A549 (cell line): Measurements from ENCODE around the gene AFG1L. TPM values are rescaled to one million over a fixed set of nuclear protein-coding genes. Genes with fewer than 3 reads are reported as not detected.
"Not testable (repeated sequence)": the region's sequence is repeated elsewhere in the genome, so short reads cannot be mapped to it uniquely, and the experiment has no call there.

ENCODE experiments used
- ATAC-seq, 2 experiments: fragments of 200-7000 bp in 1 of 2; fragments of >200 bp in 1 of 2; cut with Nextera tagmentation in 1 of 2; cut with Tn5 transposase in 1 of 2; 3 replicates each; pipeline versions ENCODE4 v1.8.0 to v1.9.1; 2018 to 2020; ENCODE audit warnings: mild to moderate bottlenecking in 1 of 2, moderate library complexity in 1 of 2
- CTCF ChIA-PET: fragments of 300-600 bp; sonication (Branson Sonifier 250); formaldehyde crosslinking; extraction: SDS; loops from one replicate; lab custom pipeline; 2021; ENCODE audit warnings: antibody characterized with exemption, inconsistent platforms; lab: Yijun Ruan, JAX
- POLR2A ChIA-PET: fragments of 350-600 bp; formaldehyde crosslinking; extraction: SDS; loops from one replicate; lab custom pipeline; 2021; ENCODE audit warnings: antibody characterized with exemption, inconsistent platforms; lab: Yijun Ruan, JAX
- DNase-seq, 2 experiments: peaks; one replicate each; pipeline versions ENCODE4 v3.0.0 to v3.0.0-alpha.2; 2011 to 2016; ENCODE audit warnings: low read depth in 1 of 2, low spot score in 1 of 2
- FAIRE-seq: peaks from 2 replicates; lab custom pipeline; 2011; peaks lifted over from hg19 to GRCh38; lab: Jason Lieb, UNC
- H3K27ac ChIP-seq, 2 experiments: fragments of >200 bp; sonication (Bioruptor Twin); formaldehyde crosslinking; 3 replicates each; pipeline ENCODE4 v1.5.1; 2016 to 2017
- H3K4me1 ChIP-seq: fragments of >200 bp; sonication (Bioruptor Twin); formaldehyde crosslinking; 3 replicates; pipeline ENCODE4 v1.6.1; 2016
- H3K4me2 ChIP-seq: fragments of >200 bp; sonication (Bioruptor Twin); formaldehyde crosslinking; 3 replicates; pipeline ENCODE4 v1.6.1; 2016
- H3K4me3 ChIP-seq: fragments of >200 bp; sonication (Bioruptor Twin); formaldehyde crosslinking; 3 replicates; pipeline ENCODE4 v1.5.1; 2016
- H3K9me3 ChIP-seq: fragments of >200 bp; sonication (Bioruptor Twin); formaldehyde crosslinking; 3 replicates; pipeline ENCODE4 v1.6.1; 2016
- BHLHE40 ChIP-seq: IDR thresholded peaks from 2 replicates; pipeline ENCODE4 v1.6.1; 2012; ENCODE audit warnings: low read depth, low read length, inconsistent platforms
- CHD2 ChIP-seq: fragments of 150-350 bp; IDR thresholded peaks from 2 replicates; pipeline ENCODE4 v1.6.1; 2014; ENCODE audit warnings: low read length; ENCODE audit not compliant: partially characterized antibody
- FOSL2 ChIP-seq, 2 experiments: fragments of 450-650 bp in 1 of 2; fragments of >200 bp in 1 of 2; sonication (Bioruptor Twin) in 1 of 2; formaldehyde crosslinking; IDR thresholded peaks; 2 replicates each; pipeline versions ENCODE4 v1.5.0 to v1.6.1; 2016 to 2020; ENCODE audit warnings: mild to moderate bottlenecking in 1 of 2, moderate library complexity in 1 of 2
- FOXS1 ChIP-seq: fragments of 250-450 bp; sonication (Bioruptor Pico); IDR thresholded peaks from 2 replicates; pipeline ENCODE4 v1.5.0; 2020; ENCODE audit warnings: mild to moderate bottlenecking, moderate library complexity
- HDAC2 ChIP-seq: fragments of 200-600 bp; sonication (generic); IDR thresholded peaks from 2 replicates; pipeline ENCODE4 v1.6.1; 2016
- HOXB13 ChIP-seq: fragments of 250-450 bp; sonication (Bioruptor Pico); IDR thresholded peaks from 2 replicates; pipeline ENCODE4 v1.5.0; 2020; ENCODE audit warnings: low read depth, mild to moderate bottlenecking, moderate library complexity
- KDM5A ChIP-seq: fragments of 200-600 bp; sonication (generic); IDR thresholded peaks from 2 replicates; pipeline ENCODE4 v1.6.1; 2016; ENCODE audit warnings: antibody characterized with exemption, mild to moderate bottlenecking
- MAZ ChIP-seq: fragments of 150-350 bp; IDR thresholded peaks from 2 replicates; pipeline ENCODE4 v1.6.1; 2014; ENCODE audit warnings: antibody characterized with exemption, low read depth, low read length, borderline replicate concordance
- NFE2L2 ChIP-seq: fragments of 150-350 bp; conservative IDR thresholded peaks from 2 replicates; pipeline ENCODE4 v1.6.1; 2014; ENCODE audit warnings: low read length
- NPAS2 ChIP-seq: fragments of 250-450 bp; sonication (Bioruptor Pico); IDR thresholded peaks from 2 replicates; pipeline ENCODE4 v1.8.0; 2022; ENCODE audit warnings: mild to moderate bottlenecking, moderate library complexity, borderline replicate concordance
- POLR2A ChIP-seq: IDR thresholded peaks from 2 replicates; pipeline ENCODE4 v1.6.1; 2012; ENCODE audit warnings: mild to moderate bottlenecking, low read length
- RFX5 ChIP-seq: fragments of 450-650 bp; IDR thresholded peaks from 2 replicates; pipeline ENCODE4 v1.7.1; 2014; ENCODE audit warnings: antibody characterized with exemption, mild to moderate bottlenecking, moderate library complexity
- TFCP2L1 ChIP-seq: fragments of 250-450 bp; sonication (Bioruptor Pico); IDR thresholded peaks from 2 replicates; pipeline ENCODE4 v1.5.0; 2021; ENCODE audit warnings: mild to moderate bottlenecking
- ZC3H11A ChIP-seq: fragments of 450-650 bp; IDR thresholded peaks from 2 replicates; pipeline ENCODE4 v1.6.1; 2014; ENCODE audit warnings: antibody characterized with exemption, mild to moderate bottlenecking
- ZSCAN20 ChIP-seq: fragments of 250-450 bp; sonication (Bioruptor Pico); IDR thresholded peaks from 2 replicates; pipeline ENCODE4 v1.8.0; 2022; ENCODE audit warnings: mild to moderate bottlenecking, moderate library complexity
- WGBS: methylation state at CpG from one replicate; pipeline ENCODE4 v1.1.6; 2017; ENCODE audit errors: missing lambda C conversion rate; 5-methylcytosine and 5-hydroxymethylcytosine counted together
- polyA plus RNA-seq, 4 experiments: library from polyadenylated mRNA; depleted of rRNA in 3 of 4; stranded (reverse); fragments of >200 nt; fragmentation: RNase III in 1 of 4; extraction: RNeasy Plus Mini Kit Qiagen cat#74134 plus additional on column Dnase treatment in 1 of 4; gene quantifications; 2 replicates in 3 of 4; 3 replicates in 1 of 4; pipeline ENCODE4 v1.2.3, GENCODE V29; 2011 to 2017
- TF ChIP-seq, protein P1 (sequence below): fragments of >200 bp; sonication (Bioruptor Twin); formaldehyde crosslinking; IDR thresholded peaks from 3 replicates; pipeline ENCODE4 v1.5.1; 2016

AFG1L gene
- polyA plus RNA-seq, 2 of the 4 experiments (the other 2 are of a cell fraction): 1.3 to 2.3 TPM

DNA sequence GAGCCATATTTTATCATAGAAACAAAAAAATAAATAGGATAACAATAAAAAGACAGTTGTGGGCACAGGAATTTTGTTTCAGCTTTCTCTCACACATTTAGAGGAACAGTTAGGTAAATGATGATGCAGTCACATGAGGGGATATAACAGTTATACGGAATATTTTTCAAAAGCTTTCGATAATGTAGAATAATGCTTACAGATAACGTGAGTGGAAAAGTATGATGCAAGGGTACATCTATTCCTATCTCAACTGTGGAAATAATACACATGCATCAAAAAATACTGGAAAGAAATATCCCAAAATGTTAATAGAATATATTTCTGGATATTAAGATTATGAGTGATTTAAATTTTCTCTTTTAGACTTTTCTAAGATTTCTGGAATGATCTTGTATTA lies 114.0 kb downstream of the AFG1L start:
- no peak for FAIRE-seq
- TF ChIP-seq RFX5 (no peak), ZSCAN20 (no peak)
- Histone ChIP-seq H3K4me3 (no peak overlapping the region), H3K9me3 (peaks cover 5% of the 10 kb centered on the region; the same call in 1 of the 3 replicates), H3K4me1 (no peaks in the 10 kb centered on the region), H3K27ac (no peak overlapping the region), H3K4me2 (no peak overlapping the region)
- ChIA-PET CTCF (no interaction called here), POLR2A (no interaction called here)
- no peak for DNase-seq
- no peak for ATAC-seq
- 72% methylated on average over 3 of the region's 3 CpGs for WGBS

DNA sequence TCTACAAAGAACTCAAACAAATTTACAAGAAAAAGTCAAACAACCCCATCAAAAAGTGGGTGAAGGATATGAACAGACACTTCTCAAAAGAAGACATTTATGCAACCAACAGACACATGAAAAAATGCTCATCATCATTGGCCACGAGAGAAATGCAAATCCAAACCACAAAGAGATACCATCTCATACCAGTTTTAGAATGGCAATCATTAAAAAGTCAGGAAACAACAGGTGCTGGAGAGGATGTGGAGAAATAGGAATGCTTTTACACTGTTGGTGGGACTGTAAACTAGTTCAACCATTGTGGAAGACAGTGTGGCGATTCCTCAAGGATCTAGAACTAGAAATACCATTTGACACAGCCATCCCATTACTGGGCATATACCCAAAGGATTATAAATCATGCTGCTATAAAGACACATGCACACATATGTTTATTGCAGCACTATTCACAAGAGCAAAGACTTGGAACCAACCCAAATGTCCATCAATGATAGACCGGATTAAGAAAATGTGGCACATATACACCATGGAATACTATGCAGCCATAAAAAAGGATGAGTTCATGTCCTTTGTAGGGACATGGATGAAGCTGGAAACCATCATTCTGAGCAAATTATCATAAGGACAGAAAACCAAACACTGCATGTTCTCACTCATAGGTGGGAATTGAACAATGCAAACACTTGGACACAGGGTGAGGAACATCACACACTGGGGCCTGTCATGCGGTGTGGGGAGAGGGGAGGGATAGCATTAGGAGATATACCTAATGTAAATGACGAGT lies 121.4 kb downstream of the AFG1L start:
- DNase-seq, H3K27ac ChIP-seq, ATAC-seq, H3K4me2 ChIP-seq, H3K4me1 ChIP-seq, POLR2A ChIA-PET, H3K4me3 ChIP-seq, CTCF ChIA-PET, H3K9me3 ChIP-seq, FAIRE-seq: not testable (repeated sequence)
- 52% methylated on average over 5 of the region's 5 CpGs for WGBS

DNA sequence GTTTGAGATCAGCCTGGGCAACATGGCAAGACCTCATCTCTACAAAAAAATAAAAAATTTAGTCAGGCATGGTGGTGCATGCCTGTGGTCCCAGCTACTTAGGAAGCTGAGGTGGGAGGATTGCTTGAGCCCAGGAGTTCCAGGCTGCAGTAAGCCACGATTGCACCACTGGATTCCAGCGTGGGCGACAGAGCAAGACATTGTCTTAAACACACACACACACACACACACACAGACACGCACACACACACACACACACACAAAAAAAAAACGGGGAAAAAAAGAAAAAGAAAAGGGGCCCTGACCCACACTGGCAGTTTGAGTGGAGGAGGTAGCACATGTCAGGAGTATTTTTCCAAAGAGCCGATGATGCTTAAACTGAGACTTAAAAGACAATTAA lies 122.2 kb downstream of the AFG1L start:
- FAIRE-seq (no peak), DNase-seq (no peak), ATAC-seq (no peak)
- Histone ChIP-seq H3K9me3 (no peaks in the 10 kb centered on the region), H3K27ac (no peak overlapping the region), H3K4me3 (no peak overlapping the region), H3K4me1 (no peaks in the 10 kb centered on the region), H3K4me2 (no peak overlapping the region)
- POLR2A ChIA-PET: no interaction called here
- CTCF ChIA-PET: no interaction called here
- 70% methylated on average over 6 of the region's 6 CpGs for WGBS
- TF ChIP-seq HOXB13 (CRISPR knock-in tag) (no peak), KDM5A (no peak), TFCP2L1 (CRISPR knock-in tag) (no peak), RFX5 (no peak), FOXS1 (no peak), CHD2 (no peak)
- TF ChIP-seq, protein P1, sequence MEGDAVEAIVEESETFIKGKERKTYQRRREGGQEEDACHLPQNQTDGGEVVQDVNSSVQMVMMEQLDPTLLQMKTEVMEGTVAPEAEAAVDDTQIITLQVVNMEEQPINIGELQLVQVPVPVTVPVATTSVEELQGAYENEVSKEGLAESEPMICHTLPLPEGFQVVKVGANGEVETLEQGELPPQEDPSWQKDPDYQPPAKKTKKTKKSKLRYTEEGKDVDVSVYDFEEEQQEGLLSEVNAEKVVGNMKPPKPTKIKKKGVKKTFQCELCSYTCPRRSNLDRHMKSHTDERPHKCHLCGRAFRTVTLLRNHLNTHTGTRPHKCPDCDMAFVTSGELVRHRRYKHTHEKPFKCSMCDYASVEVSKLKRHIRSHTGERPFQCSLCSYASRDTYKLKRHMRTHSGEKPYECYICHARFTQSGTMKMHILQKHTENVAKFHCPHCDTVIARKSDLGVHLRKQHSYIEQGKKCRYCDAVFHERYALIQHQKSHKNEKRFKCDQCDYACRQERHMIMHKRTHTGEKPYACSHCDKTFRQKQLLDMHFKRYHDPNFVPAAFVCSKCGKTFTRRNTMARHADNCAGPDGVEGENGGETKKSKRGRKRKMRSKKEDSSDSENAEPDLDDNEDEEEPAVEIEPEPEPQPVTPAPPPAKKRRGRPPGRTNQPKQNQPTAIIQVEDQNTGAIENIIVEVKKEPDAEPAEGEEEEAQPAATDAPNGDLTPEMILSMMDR: no peak

DNA sequence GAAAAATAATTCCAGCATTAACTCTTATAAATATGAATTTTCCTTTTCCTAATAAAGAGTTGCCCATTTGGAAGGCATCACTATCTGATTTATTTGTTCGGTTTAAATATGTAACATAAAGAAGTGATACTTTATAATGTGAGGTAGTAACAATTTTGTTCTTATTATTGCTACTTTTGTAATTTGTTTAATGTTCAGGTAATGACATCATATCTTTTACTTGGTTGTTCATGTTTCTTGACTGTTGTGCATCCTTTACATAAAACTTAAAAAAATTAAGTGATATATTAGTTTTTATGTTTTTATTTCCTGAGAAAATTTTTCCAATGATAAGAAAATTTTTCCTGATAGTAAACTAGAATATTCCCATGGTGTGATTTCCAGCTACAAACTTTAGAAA lies 124.6 kb downstream of the AFG1L start:
- no peak for FAIRE-seq
- no peak for DNase-seq
- 75% methylated on average over 1 of the region's 1 CpG for WGBS
- H3K4me2 ChIP-seq: no peak overlapping the region
- H3K4me3 ChIP-seq: no peak overlapping the region
- TF ChIP-seq HDAC2: no peak
- no peak for TF ChIP-seq NFE2L2
- no peak for TF ChIP-seq BHLHE40
- no peak for TF ChIP-seq POLR2A
- no peak for TF ChIP-seq FOXS1
- no peak for TF ChIP-seq ZC3H11A
- no peak overlapping the region for H3K27ac ChIP-seq
- no peaks in the 10 kb centered on the region for H3K4me1 ChIP-seq
- no peaks in the 10 kb centered on the region for H3K9me3 ChIP-seq
- no peak for ATAC-seq
- POLR2A ChIA-PET: no interaction called here
- CTCF ChIA-PET: no interaction called here

DNA sequence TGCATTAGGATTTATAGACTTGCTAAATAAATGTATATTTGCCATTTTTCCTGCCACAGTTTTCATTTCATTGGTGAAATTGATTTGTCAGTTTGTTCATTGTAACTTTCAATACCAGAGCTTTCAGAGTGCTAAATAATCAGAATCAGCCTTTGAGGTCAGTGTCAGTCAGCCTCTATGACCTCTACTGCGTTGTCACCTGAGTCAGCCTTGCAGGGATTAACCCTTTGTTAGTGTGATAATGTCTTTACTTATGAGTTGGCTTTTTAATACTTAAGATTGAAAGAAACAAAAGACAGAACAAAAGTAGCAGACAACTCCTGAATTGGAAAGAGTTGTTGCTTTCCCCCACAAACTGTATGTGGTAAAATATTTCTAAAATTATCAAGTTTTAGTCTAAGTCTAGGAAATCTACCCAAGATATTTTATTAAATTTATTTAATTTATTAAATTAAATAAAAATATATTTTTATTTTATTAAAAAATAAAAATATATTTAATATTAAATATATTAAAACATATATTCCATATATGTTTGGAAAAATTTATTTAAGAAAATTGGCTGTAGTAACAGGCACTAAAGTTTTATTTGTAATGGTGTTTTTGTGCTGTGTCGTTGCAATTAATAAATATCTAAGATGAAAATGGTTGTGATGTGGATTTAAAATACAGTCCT lies 125.2 kb downstream of the AFG1L start:
- TF ChIP-seq HOXB13 (CRISPR knock-in tag) (no peak), MAZ (no peak), FOSL2 (IDR thresholded peaks at IDR 0.05) (no peak), FOSL2 (CRISPR knock-in tag; IDR thresholded peaks at IDR 0.05) (no peak), NPAS2 (CRISPR knock-in tag) (no peak)
- TF ChIP-seq, all 56 proteins: peak for 0
- ATAC-seq: no peak
- WGBS: 49% methylated on average over 2 of the region's 2 CpGs
- Histone ChIP-seq H3K4me2 (no peak overlapping the region), H3K27ac (no peak overlapping the region), H3K9me3 (no peaks in the 10 kb centered on the region), H3K4me3 (no peak overlapping the region), H3K4me1 (no peaks in the 10 kb centered on the region)
- POLR2A ChIA-PET: no interaction called here
- FAIRE-seq: no peak
- DNase-seq: no peak
- CTCF ChIA-PET: no interaction called here
